Sigmoid colon (tissue), 3 donors: ENCODE data around the gene WFDC2.

ENCODE experiments used
- CTCF ChIP-seq, 4 experiments: fragments of 450-650 bp in 3 of 4; fragments of 200-600 bp in 1 of 4; IDR thresholded peaks; one replicate each; pipeline ENCODE4 v1.5.1; 2016 to 2019; ENCODE audit warnings: antibody characterized with exemption in 4 of 4, mild to moderate bottlenecking in 3 of 4, moderate library complexity in 2 of 4
- POLR2A ChIP-seq, 2 donors: fragments of 450-650 bp; IDR thresholded peaks; one replicate each; pipeline ENCODE4 v1.6.1; 2016; ENCODE audit warnings: antibody characterized with exemption in 2 of 2, mild to moderate bottlenecking in 2 of 2, moderate library complexity in 2 of 2

GRCh38 chr20:45510242-45510862, 40.8 kb downstream of the WFDC2 start:
- TF ChIP-seq CTCF (IDR thresholded peaks at IDR 0.05) (no peak), POLR2A (IDR thresholded peaks at IDR 0.05) (no peak)
